Measurements from ENCODE around the gene NBPF10.
"Not testable (repeated sequence)": the region's sequence is repeated elsewhere in the genome, so short reads cannot be mapped to it uniquely, and the experiment has no call there.

NBPF10 gene, protein sequence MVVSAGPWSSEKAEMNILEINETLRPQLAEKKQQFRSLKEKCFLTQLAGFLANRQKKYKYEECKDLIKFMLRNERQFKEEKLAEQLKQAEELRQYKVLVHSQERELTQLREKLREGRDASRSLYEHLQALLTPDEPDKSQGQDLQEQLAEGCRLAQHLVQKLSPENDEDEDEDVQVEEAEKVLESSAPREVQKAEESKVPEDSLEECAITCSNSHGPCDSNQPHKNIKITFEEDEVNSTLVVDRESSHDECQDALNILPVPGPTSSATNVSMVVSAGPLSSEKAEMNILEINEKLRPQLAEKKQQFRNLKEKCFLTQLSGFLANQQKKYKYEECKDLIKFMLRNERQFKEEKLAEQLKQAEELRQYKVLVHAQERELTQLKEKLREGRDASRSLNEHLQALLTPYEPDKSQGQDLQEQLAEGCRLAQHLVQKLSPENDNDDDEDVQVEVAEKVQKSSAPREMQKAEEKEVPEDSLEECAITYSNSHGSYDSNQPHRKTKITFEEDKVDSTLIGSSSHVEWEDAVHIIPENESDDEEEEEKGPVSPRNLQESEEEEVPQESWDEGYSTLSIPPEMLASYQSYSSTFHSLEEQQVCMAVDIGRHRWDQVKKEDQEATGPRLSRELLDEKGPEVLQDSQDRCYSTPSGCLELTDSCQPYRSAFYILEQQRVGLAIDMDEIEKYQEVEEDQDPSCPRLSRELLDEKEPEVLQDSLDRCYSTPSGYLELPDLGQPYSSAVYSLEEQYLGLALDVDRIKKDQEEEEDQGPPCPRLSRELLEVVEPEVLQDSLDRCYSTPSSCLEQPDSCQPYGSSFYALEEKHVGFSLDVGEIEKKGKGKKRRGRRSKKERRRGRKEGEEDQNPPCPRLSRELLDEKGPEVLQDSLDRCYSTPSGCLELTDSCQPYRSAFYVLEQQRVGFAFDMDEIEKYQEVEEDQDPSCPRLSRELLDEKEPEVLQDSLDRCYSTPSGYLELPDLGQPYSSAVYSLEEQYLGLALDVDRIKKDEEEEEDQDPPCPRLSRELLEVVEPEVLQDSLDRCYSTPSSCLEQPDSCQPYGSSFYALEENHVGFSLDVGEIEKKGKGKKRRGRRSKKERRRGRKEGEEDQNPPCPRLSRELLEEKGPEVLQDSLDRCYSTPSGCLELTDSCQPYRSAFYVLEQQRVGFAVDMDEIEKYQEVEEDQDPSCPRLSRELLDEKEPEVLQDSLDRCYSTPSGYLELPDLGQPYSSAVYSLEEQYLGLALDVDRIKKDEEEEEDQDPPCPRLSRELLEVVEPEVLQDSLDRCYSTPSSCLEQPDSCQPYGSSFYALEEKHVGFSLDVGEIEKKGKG (N-terminal part only)

DNA sequence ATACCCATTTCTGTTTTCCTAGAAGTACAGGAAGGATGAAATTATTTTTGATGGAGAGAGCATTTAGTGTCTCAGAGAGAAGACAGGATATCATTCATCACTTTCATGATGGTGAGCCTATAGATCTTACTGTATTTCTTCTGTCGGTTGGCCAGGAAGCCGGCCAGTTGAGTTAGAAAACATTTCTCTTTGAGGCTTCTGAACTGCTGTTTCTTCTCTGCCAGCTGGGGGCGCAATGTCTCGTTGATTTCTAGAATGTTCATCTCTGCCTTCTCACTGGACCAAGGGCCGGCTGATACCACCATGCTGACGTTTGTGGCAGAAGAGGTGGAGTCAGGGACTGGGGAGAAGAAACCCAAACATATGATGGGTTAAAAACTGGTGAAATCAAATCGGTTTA lies at the start of gene NBPF10:
NBPF10 (minus strand) TSS at position 340 of the 400 bp plus-strand sequence; CDS start at position 305, 35 bp downstream.
- DNase-seq (ENCODE audit: low read depth) = not testable (repeated sequence)

DNA sequence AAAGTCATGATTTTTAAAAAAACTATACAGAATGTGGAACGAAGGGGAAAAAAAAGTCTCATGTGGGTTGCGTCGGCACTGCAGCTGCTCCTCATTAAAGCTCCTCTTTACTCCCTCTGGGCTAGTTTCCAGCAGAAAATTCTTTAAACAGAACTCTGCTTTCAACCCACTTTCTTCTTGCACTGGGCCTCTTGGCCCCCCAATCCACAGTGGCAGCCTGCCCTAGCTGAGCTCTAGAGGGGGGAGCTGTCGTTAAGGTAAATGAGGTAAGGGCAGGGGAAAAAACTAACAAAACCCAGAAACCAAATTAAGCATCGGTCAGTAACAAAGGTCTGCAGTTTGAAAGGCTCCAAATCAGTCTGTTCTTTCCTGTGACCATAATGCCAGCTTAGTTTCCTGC lies 29.9 kb upstream of the NBPF10 start:
- DNase-seq (ENCODE audit: low read depth) = not testable (repeated sequence)

DNA sequence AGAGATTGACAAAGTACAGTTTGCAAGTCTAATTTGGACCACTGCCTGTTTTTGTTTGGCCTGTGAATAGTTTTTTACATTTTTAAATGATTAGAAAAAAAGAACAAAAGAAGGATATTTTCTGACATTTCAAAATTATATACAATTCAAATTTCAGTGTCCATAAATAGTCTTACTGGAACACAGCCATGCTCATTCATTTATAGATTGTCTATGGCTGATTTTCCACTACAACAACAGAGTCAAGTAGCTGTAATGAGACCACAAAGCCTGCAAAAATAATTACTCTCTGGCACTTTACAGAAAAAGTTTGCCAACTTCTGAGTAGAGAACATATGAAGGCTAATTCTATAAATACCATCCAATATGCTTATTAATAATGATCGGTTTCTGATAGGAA lies 23.1 kb upstream of the NBPF10 start:
- DNase-seq (ENCODE audit: low read depth) = not testable (repeated sequence)

DNA sequence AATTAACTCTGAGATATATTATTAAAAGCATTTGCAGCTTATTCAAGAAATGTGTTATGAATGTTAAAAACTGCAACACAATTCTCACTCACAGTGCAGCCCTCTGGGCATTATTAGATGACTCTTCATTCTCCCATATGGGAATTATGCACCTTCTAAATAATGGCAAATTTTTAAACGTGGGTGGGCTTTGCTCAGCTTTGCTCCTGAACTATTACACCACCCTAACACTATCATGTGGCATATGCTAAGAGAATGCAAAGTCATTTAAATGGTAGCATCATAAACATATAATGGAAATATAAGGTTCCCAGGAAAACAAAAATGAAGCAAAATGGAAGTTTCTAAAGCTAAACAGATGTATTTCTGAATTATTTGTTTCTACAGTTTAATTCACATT lies 22.7 kb upstream of the NBPF10 start:
- not testable (repeated sequence) for DNase-seq (ENCODE audit: low read depth)

All from GM04503 (cell line).